Choroid plexus epithelial cell (primary cell): Measurements from ENCODE around the gene RUNX1.
A peak's percentile ranks its signal among the peaks of the same experiment; 100 is the strongest.

Source experiments
- DNase-seq: peaks from one replicate; pipeline ENCODE4 v3.0.0-alpha.2; 2010; ENCODE audit warnings: low read depth
- H3K4me3 ChIP-seq: 2 replicates; pipeline ENCODE4 v1.5.1; 2011; ENCODE audit warnings: low read depth, mild to moderate bottlenecking, control low read depth, low read length, moderate library complexity
- TF ChIP-seq, protein P1 (sequence below): conservative IDR thresholded peaks from 2 replicates; pipeline ENCODE4 v1.5.1; 2011; ENCODE audit warnings: low read depth, mild to moderate bottlenecking, control low read depth, inconsistent platforms, low read length, moderate library complexity

Gene RUNX1

GRCh38 chr21:34885626-34886239 is 163.4 kb downstream of the RUNX1 start:
- H3K4me3 ChIP-seq, result peak overlapping the region; percentile 94
- TF ChIP-seq, protein P1, sequence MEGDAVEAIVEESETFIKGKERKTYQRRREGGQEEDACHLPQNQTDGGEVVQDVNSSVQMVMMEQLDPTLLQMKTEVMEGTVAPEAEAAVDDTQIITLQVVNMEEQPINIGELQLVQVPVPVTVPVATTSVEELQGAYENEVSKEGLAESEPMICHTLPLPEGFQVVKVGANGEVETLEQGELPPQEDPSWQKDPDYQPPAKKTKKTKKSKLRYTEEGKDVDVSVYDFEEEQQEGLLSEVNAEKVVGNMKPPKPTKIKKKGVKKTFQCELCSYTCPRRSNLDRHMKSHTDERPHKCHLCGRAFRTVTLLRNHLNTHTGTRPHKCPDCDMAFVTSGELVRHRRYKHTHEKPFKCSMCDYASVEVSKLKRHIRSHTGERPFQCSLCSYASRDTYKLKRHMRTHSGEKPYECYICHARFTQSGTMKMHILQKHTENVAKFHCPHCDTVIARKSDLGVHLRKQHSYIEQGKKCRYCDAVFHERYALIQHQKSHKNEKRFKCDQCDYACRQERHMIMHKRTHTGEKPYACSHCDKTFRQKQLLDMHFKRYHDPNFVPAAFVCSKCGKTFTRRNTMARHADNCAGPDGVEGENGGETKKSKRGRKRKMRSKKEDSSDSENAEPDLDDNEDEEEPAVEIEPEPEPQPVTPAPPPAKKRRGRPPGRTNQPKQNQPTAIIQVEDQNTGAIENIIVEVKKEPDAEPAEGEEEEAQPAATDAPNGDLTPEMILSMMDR, result no peak
- no peak for DNase-seq

DNA sequence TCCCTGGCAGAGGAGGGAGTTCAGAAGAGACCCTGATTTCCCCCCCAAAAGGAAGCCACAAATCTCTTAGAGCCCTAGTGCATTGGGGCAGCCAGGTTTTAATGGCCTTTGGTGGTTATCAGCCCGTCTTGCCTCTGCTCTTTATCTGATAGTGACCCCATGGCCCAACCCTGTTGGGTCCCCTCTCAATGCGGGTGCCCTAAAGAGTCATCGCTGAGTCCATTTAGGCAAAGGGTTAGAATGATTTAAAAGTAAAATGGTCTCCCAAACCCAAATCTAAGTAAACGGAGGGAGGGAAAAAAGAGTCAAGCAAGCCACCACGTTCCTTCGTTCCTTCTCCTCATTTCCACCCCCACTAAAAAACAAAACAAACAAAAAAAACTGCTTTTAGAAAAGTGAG is 164.0 kb downstream of the RUNX1 start:
- peak overlapping the region; percentile 94 for H3K4me3 ChIP-seq
- no peak for DNase-seq
- TF ChIP-seq, protein P1, result no peak

DNA sequence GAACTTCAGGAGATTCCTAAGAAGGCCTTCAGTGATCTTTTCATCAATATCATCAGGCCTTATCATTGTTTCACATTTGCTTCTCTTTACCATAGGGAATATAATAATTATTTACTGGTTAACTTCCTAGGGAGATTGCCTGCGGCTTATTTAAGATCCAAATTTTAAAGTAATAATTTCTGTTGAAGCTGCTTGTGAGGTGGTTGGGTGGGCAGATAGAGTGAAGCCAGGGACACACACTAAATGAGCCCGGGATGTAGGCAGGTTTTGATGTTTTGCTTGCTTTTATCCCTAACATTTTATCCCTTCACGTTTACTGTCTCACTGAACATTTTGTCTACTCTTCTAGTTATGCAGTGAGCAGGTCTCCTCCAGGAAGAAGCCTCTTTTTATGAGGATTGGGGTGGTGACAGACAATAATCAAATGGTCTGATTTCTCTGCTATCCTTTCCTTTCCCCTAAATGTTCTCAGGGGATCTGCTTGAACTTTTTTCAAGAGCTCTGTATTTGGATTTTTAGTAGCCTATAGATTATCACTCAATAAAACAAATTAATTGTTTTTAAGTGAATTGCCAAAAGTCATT is 164.7 kb downstream of the RUNX1 start:
- no peak for DNase-seq
- TF ChIP-seq, protein P1, result no peak

GRCh38 chr21:34883491-34884271 is 165.4 kb downstream of the RUNX1 start:
- DNase-seq, result no peak
- TF ChIP-seq, protein P1, result no peak
- peak overlapping the region; percentile 94 for H3K4me3 ChIP-seq

More for the DNA sequence above, 164.7 kb downstream of the RUNX1 start:
- H3K4me3 ChIP-seq, result peak overlapping the region; percentile 94

DNA sequence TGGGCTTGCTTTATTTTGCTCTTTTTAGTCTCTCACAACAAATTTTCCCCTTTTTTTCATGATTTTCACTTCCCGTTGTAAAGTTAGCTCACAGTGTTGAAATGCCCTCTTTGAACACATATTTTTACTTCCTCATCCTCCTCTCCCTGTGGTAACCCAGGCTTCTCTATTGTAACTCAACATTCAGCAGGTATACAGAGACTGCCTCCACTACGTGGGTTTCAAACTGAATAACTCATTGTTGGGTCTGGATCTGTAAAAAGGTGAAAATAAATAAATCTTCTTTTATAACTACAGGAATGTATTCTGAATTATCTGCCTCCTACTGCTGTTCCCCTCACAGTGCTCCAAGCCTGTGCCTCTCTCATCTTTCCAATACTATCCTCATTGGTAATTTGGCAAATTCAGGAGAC is 166.4 kb downstream of the RUNX1 start:
- peak overlapping the region; percentile 94 for H3K4me3 ChIP-seq
- DNase-seq, result no peak
- TF ChIP-seq, protein P1, result no peak

GRCh38 chr21:34881839-34882371 is 167.2 kb downstream of the RUNX1 start:
- TF ChIP-seq, protein P1, result no peak
- H3K4me3 ChIP-seq, result peak overlapping the region; percentile 20
- DNase-seq, result peak; percentile 84
